Posterior cingulate gyrus (tissue), 11 donors: ENCODE results near the gene VENTX.
"Not testable (repeated sequence)": the region's sequence is repeated elsewhere in the genome, so short reads cannot be mapped to it uniquely, and the experiment has no call there.

Source experiments
- DNase-seq, 10 donors: peaks; one replicate each; pipeline versions ENCODE4 v3.0.0 to v3.0.0-alpha.2; 2020 to 2021; ENCODE audit warnings: mixed read lengths in 3 of 10
- intact Hi-C: fragments of 100-400 bp; cut with DNase I; formaldehyde crosslinking; loops from one replicate; pipeline ENCODE4 v1.15.1; 2023

VENTX gene

DNA sequence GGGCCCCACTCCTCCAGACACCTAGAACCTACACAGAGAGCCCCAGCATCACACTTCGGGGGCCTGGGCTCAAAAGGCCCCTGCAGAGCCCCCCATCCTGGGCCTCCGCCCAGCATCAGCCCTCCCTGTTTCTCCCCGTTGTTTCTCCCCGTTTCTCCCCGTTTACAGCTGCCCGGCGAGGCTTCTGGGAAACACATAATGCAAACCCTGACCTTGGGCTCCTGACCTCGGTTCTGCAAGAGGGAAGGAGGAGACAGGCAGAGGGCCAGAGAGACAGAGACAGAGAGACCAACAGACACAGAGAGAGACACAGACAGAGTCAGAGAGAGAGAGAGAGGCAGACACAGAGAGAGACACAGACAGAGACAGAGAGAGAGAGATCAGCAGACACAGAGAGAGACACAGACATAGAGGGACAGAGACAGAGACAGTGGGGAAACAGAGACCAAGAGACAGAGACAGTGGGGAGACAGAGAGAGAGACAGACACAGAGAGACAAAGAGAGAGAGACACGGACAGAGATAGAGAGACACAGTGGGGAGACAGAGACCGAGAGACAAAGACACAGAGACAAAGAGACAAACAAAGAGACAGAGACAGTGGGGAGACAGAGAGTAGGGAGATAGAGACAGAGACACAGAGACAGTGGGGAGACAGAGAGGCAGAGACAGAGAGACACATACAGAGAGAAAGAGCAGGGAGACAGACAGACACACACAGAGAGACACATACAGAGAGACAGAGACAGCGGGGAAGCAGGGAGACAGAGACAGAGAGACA is 12.5 kb downstream of the VENTX start:
- no peak for DNase-seq
- intact Hi-C loops, result no loop called here

DNA sequence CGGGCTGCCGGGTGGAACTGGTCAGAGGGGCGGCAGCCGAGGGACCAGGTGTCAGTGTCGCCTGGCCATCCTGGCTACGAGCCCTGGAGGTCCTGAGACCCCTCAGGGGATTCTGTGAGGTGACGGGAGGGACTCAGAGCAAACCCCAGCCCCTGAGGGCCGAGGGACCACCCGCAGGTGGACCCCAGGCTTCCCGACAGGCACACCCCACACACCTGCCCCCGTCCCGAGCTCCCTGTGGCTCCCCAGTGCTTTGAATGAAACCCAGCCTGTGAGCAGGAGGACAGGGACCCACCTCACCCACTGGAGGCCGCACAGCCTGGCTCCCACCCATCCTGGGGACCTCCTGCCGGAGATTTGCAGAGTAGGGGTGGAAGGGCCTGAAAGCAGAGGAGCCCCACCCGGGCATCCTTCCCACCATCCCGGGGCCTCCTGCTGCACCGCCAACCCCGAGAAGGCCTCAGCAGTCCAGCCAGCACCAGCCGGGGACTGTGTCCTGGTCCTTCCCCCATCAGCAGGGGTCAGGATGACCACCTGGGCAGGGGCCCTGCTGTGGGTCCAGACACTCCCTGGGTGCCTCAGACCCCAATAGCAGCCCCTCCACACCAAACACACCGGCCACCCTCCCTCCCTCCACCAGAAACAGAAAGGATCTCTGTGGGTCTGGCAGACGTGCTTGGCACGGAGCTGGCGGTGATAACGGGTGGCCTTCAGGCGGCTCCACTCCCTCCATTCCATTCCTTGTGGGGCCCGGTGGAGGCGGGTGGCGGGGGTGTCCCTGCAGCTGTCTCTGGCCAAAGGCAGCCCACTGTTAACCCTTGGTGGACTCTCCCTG is 13.9 kb downstream of the VENTX start:
- intact Hi-C loops, result no loop called here
- DNase-seq, result no peak

DNA sequence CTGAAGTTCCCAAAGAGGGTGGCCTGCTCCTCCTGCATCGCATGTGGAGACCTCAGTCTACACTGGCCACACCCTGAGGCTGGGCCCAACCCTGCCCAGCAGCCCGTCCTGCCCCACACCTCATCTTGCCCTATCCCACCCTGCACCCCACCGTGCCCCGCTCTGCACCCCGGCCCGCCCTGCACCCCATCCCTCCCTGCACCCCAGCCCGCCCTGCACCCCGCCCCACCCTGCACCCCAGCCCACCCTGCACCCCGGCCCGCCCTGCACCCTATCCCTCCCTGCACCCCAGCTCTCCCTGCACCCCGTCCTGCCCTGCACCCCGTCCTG is 14.5 kb downstream of the VENTX start:
- intact Hi-C loops, result no loop called here

DNA sequence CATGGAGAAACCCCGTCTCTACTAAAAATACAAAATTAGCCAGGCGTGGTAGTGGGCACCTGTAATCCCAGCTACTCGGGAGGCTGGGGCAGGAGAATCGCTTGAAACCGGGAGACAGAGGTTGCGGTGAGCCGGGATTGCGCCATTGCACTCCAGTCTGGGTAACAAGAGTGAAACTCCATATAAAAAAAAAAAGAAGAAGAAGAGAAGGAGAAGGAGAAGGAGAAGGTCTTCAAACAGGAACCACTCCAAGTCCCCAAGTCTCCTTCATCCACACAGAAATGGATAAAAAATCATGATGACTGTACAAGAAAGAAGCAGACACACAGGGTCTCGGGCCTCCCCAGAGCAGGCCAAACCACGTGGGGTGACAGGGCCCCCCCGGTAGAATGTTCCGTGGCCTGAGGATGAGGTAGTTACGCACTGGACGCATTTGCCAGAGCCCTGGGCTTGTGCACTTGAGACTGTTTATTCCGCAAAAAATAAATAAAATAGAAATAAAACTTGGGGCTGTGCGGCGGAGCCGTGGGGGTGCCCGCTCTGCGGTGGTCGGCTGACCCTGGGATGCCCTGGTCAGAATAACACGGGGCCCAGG is 15.8 kb downstream of the VENTX start:
- no peak for DNase-seq
- intact Hi-C loops, result no loop called here

More for the DNA sequence above, 14.5 kb downstream of the VENTX start:
- DNase-seq, result no peak

DNA sequence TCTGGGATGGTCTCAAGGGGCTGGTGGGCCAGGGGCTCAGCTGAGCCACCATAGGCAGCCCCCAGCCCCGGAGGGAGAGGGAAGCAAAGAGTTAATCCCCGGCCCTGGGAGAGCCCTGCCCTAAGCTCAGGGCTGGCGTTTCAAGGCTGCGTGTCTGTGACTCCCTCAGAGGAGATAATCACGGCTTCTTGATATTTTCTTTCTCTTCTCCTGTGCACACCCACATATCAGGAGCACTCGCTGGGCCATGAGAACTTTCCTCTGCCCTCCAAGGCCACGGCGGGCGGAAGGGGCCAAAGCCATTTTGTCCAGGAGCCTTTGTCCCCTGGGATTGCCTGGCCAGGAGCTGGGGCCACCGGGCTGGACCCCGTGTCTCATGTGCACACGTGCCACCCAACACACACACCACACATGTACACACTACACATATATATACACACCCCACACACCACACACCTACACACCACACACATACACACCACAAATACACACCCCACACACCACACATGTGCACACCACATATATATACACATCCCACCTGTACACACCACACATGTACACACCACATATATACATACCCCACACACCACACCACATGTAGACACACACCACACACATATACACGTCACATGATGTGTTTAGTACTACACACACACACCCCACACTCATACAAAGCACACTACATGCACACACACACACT is 16.9 kb downstream of the VENTX start:
- intact Hi-C loops, result no loop called here
- no peak for DNase-seq

DNA sequence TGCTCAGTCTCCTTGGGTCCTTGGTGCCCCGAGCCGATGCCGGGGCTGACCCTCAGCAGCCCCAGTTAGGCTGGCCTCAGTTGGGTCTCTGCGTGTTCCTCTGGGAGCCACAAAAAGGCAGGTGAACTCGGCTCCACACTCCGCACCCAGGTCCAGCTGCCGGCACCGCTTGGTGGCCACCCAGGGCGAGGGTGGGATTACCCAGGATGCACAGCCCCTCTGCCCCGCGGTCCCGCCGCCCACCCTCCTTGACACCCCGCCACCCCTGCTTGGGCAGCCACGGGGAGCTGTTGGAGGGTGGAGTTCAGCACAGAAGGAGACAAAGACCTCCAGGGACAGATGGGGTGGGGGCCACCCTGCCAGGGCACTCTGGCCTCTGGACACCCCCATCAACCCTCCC is 17.7 kb downstream of the VENTX start:
- intact Hi-C loops, result no loop called here
- no peak for DNase-seq

- peak in 4 of 10 donors; percentile 32 to 81 (median 36) for DNase-seq
Measured at GRCh38 chr10:133257489-133258065, 19.9 kb downstream of the VENTX start.

GRCh38 chr10:133258066-133258817 is 20.6 kb downstream of the VENTX start:
- no peak for DNase-seq
- intact Hi-C loops, result no loop called here

More at GRCh38 chr10:133257489-133258065, 19.9 kb downstream of the VENTX start:
- intact Hi-C loops, result no loop called here

- intact Hi-C loops, result no loop called here
- DNase-seq, result peak in 8 of 10 donors; percentile 25 to 92 (median 56)
Measured at GRCh38 chr10:133258818-133259601, 21.4 kb downstream of the VENTX start.

DNA sequence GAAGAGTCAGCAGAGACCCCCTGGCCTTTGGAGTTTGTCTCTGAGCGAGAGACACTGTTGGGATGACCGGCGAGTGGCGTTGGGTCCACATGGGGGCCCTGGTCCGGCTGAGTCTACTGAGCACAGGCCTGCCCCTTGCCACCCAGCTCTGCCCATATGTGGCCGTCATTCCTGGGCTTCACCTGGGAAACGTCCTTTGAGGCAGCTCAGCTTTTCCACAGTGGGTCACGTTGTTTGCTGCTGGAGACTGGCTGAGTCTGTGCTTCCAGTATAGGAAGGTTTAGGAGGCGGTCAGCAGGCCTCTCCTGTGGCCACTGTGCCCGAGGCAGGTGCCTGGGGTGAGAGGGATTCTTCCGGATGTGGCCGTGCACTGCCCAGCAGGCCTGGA is 21.9 kb downstream of the VENTX start:
- intact Hi-C loops, result no loop called here
- DNase-seq, result no peak

DNA sequence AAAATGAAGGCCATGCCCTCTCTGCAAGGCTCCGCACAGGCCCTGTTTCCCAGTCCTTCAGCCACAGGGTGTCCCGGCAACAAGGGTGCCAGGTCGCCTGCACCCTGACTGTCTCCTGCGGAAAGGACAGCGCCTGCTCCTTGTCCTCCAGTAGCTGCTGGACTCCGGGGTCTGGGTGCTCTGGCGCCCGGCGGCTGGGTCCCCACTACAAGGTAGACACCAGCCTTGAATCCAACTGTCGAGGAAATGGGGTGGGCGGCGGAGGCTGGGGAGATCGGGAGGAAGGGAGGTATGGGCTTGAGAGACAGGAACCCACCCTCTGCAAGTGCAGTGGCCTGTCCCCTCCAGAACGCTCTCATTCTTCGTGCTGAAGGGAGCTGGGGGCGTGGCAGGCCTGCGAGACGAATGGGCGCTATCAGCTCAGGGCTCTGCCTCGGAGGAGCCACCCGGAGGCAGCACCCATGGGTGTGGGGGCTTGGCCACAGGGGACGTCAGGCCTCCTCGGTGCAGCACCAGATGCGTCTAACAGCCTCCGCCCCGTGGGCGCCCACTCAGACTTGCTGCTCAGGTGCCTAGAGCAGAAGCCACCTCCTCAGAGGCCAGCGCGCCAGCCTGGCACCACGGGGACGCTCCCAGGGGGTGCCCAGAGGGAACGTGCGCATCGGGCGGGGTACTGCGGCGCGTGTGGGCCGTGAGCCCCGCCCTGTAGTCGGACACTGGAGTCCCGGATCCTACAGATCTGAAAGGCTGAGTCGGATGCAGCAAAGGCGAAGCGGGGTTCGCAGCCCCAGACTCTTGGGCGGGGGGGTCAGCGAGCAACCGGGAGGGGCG is 23.5 kb downstream of the VENTX start:
- intact Hi-C loops, result no loop called here
- peak in 7 of 10 donors; percentile 24 to 92 (median 29) for DNase-seq

DNA sequence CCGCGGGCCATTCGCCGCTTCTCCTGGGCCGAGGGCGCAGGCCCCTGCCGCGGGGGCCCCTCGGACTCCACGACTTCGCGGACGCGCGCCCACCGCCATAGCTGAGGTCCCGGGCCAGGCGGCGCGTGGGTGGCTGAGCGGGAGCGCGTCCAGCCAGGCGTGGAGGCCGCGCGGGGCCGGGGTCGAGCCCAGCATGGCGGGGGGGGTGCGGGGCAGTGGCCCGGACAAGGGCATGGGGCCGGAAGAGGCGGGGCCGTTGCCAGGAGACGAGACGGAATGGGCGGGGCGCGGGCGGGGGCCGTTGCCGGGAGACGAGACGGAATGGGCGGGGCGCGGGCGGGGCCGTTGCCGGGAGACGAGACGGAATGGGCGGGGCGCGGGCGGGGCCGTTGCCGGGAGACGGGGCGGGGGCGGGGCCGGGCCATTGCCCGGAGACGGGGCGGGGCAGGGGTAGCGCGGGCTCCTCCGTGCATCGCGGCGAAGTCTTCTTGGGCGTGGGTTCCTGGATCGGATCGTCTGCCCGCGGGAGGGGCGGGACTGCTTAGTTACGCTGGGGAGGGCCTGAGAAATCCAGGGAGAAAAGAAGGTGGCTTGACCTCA is 24.2 kb downstream of the VENTX start:
- intact Hi-C loops, result no loop called here
- peak; percentile 73 to 98 (median 85) for DNase-seq

- no peak for DNase-seq
Measured at GRCh38 chr10:133262696-133263095, 25.0 kb downstream of the VENTX start.

GRCh38 chr10:133263674-133264073 is 26.0 kb downstream of the VENTX start:
- intact Hi-C loops, result no loop called here
- no peak for DNase-seq

More at GRCh38 chr10:133262696-133263095, 25.0 kb downstream of the VENTX start:
- intact Hi-C loops, result no loop called here

- intact Hi-C loops, result no loop called here
- no peak for DNase-seq
Measured at GRCh38 chr10:133264461-133264860, 26.8 kb downstream of the VENTX start.

DNA sequence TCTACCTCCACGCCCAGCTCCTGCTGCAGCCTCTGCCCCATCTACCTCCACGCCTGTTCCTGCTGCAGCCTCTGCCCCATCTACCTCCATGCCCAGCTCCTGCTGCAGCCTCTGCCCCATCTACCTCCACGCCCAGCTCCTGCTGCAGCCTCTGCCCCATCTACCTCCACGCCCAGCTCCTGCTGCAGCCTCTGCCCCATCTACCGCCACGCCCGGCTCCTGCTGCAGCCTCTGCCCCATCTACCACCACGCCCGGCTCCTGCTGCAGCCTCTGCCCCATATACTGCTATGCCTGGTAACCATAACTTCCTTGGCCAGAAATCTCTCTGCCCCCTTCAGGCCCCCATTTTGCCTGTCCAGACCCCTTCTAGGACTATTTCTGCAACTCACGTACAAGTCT is 27.4 kb downstream of the VENTX start:
- intact Hi-C loops, result not testable (repeated sequence)

DNA sequence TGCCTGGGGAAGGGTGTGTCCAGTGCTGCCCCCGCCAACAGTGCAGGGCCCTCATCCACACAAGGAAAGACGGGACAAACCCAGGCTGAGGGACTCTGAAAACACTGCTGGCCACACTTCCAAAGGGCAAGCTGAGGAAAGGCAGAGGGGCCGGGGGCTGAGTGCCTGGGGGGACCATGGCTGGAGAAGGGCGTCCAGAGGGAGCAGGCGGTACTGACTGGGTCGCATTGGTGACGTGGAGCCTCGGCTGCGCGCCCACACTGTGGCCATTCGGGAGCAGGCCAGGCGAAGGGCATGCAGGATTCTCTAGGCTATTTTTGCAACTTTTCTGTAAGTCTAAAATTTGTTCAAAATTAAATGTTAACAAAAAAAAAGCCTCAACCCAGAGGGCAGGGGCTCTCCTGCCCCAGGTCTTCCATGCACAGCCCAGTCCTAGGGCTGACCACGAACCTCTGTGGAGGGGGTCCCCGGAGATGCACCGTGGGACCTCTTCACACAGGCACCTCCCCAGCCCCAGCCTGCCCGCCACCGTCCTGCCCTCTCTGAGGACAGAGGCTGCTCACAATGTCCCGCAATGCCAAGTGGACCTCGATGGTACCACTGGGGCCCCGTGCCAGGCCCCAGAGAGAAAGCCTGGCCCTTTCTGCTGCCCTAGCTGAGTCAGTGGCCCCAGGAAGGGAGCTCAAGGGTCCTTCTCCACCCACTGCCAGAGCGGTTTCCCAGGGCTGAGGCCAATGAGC is 28.6 kb downstream of the VENTX start:
- no peak for DNase-seq
- intact Hi-C loops, result no loop called here

More for the DNA sequence above, 27.4 kb downstream of the VENTX start:
- not testable (repeated sequence) for DNase-seq
